ENCODE measurements around the gene OXCT1. TPM values are rescaled to one million over a fixed set of nuclear protein-coding genes. Genes with fewer than 3 reads are reported as not detected.

Gene OXCT1
- total and polyA plus RNA-seq, 2 of the 8 experiments (the other 6 are each of a cell fraction or from before 2014, with no cell fraction given): 10.1 to 28.2 TPM

GRCh38 chr5:41686191-41686590 is 184.0 kb downstream of the OXCT1 start:
- no peak overlapping the region for H2BK20ac ChIP-seq (ENCODE audit: low read length)
- H3K23me2 ChIP-seq (ENCODE audit: low read depth, low read length): no peaks in the 10 kb centered on the region
- no peak overlapping the region for H3K14ac ChIP-seq (ENCODE audit: insufficient read length)
- DNase-seq (ENCODE audit: low read depth in 1 of 2, low spot score in 2 of 2) (no peak), FAIRE-seq (no peak)
- no peaks in the 10 kb centered on the region for H3K4me1 ChIP-seq (replicated peaks in 1 of 4; ENCODE audit: control insufficient read depth in 3 of 4, insufficient read depth in 4 of 4, low read length in 3 of 4)
- CTCF ChIA-PET (ENCODE audit: partially characterized antibody): no interaction called here
- H3K4me3 ChIP-seq (ENCODE audit: extremely low read depth in 1 of 4, insufficient read depth in 2 of 4, low read depth in 3 of 4, low read length in 4 of 4): no peak overlapping the region
- no peaks in the 10 kb centered on the region for H3K79me1 ChIP-seq (ENCODE audit: low read depth, low read length)
- no peak overlapping the region for H3K9ac ChIP-seq (replicated peaks in 1 of 4; ENCODE audit: extremely low read depth in 1 of 4, low read depth in 3 of 4, low read length in 3 of 4)
- H4K8ac ChIP-seq (ENCODE audit: extremely low read depth, insufficient read depth, low read length): no peak overlapping the region
- no peak overlapping the region for H3K56ac ChIP-seq (replicated peaks; ENCODE audit: insufficient read length, low read depth, low read length)
- no peak overlapping the region for H2AK5ac ChIP-seq (ENCODE audit: low read depth, low read length)
- H3K36me3 ChIP-seq (ENCODE audit: control insufficient read depth in 2 of 4, insufficient read depth in 4 of 4, low read length in 3 of 4): no peaks in the 10 kb centered on the region
- H2BK120ac ChIP-seq (replicated peaks; ENCODE audit: low read depth, low read length): no peak overlapping the region
- no peaks in the 10 kb centered on the region for H3K9me3 ChIP-seq (ENCODE audit: insufficient read depth in 2 of 2, low read depth in 1 of 2, low read length in 1 of 2)
- H4K5ac ChIP-seq (ENCODE audit: insufficient read length, low read depth, low read length): no peak overlapping the region
- no peak overlapping the region for H2BK12ac ChIP-seq (ENCODE audit: low read depth, low read length)
- no peak overlapping the region for H3K27ac ChIP-seq (ENCODE audit: low read depth, low read length)
- no peak overlapping the region for H3K4ac ChIP-seq (replicated peaks; ENCODE audit: insufficient read length, low read depth, low read length)
- H4K91ac ChIP-seq (replicated peaks; ENCODE audit: insufficient read length, low read length): no peak overlapping the region
- H2BK15ac ChIP-seq (ENCODE audit: low read length): no peak overlapping the region
- no peaks in the 10 kb centered on the region for H4K20me1 ChIP-seq (replicated peaks in 1 of 2; ENCODE audit: control insufficient read depth in 1 of 2, insufficient read depth in 2 of 2, low read length in 2 of 2)
- H2BK5ac ChIP-seq (ENCODE audit: low read depth, low read length): no peak overlapping the region
- no peak overlapping the region for H3K18ac ChIP-seq (ENCODE audit: extremely low read depth, low read length)
- no peak overlapping the region for H3K23ac ChIP-seq (ENCODE audit: insufficient read length)
- H3K27me3 ChIP-seq (replicated peaks in 1 of 4; ENCODE audit: control insufficient read depth in 3 of 4, extremely low read depth in 1 of 4, insufficient read depth in 3 of 4, low read length in 3 of 4): no peaks in the 10 kb centered on the region
- POLR2A ChIA-PET (ENCODE audit: partially characterized antibody): no interaction called here
- no peak overlapping the region for H2AFZ ChIP-seq (ENCODE audit: low read length)
- no peaks in the 10 kb centered on the region for H3K79me2 ChIP-seq (ENCODE audit: control insufficient read depth in 1 of 2, insufficient read depth in 2 of 2, low read length in 2 of 2)
- H3K4me2 ChIP-seq (ENCODE audit: insufficient read depth in 1 of 2, low read depth in 2 of 2, low read length in 2 of 2): no peak overlapping the region
- TF ChIP-seq HDAC2 (IDR thresholded peaks at IDR 0.05; ENCODE audit: borderline replicate concordance in 1 of 2, low read depth in 2 of 2, low read length in 2 of 2) (no peak), E2F6 (IDR thresholded peaks at IDR 0.05) (no peak), FOSL1 (IDR thresholded peaks at IDR 0.05; ENCODE audit: insufficient read depth, low read depth, low read length) (no peak), SIN3A (conservative IDR thresholded peaks at IDR 0.05 in 1 of 2, IDR thresholded peaks at IDR 0.05 in 1 of 2; ENCODE audit: low read depth in 1 of 2, low read length in 2 of 2) (no peak), TEAD4 (IDR thresholded peaks at IDR 0.05; ENCODE audit: low read depth, low read length) (no peak), SIRT6 (IDR thresholded peaks at IDR 0.05; ENCODE audit: low read length) (no peak), CTBP2 (IDR thresholded peaks at IDR 0.05; ENCODE audit: borderline replicate concordance, insufficient read depth, insufficient read length, low read length) (no peak), RNF2 (IDR thresholded peaks at IDR 0.05; ENCODE audit: borderline replicate concordance, low read depth, low read length, missing control alignments, poor library complexity, severe bottlenecking) (no peak), KDM4A (IDR thresholded peaks at IDR 0.05; ENCODE audit: low read depth, low read length, severe bottlenecking) (no peak), SP1 (IDR thresholded peaks at IDR 0.05; ENCODE audit: low read depth, low read length) (no peak), SUZ12 (IDR thresholded peaks at IDR 0.05; ENCODE audit: low read length) (no peak), JUN (IDR thresholded peaks at IDR 0.05; ENCODE audit: low read depth, low read length) (no peak), BACH1 (IDR thresholded peaks at IDR 0.05; ENCODE audit: low read length) (no peak), MAX (IDR thresholded peaks at IDR 0.05) (no peak)

Data from H1 (cell line).